Measurements from ENCODE around the gene ZMYND11.

The ZMYND11 gene

DNA sequence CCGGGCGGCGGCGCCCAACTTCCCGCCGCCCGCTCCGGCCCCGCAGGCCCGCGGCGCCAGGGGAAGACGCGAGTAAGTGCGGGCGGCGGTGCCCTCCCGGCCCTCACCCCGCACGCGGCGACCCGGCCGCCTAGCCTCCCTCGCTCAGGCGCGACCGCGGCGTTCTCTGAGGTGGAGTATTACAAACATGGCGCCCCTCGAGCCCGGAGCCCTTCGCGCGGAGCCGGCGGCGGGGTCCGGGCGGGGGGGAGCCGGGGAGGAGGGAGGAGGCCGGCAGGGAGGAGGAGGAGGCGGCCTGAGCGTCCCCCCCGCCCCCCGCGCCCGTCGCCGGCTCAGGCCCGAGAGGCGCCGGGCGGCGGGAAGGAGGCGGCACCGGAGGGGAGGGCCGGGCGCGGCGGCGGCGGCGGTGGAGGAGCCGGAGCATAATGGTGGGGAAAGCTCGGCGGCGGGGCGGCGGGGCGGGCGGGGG, at the start of gene ZMYND11:
TSS of gene ZMYND11 (plus strand) at position 324 of the 469 bp plus-strand sequence. CDS start 44,558 bp downstream, outside the sequence.
- peak; percentile 68 for DNase-seq

DNA sequence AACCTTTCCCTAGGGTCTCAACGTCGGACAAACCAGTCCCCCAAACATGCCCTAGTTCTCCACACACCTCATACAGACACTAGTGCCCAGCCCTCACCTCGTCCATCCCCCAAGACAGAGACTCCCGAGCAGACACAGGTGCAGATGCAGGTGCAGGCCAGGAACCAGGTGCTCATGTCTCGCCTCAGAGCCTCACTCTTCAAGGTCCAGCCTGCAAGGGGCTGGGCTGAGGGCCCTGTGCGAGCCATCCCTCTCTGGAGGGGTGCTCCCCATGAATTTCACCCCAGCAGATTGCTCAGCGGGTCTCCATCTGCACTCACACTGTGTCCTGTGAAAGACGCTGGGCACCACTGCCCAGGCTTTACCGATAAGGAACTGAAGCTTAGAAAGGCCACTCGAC, 49.2 kb upstream of the ZMYND11 start:
- no peak for DNase-seq

- no peak for DNase-seq
Measured at GRCh38 chr10:87177-88080, 47.8 kb upstream of the ZMYND11 start.

- no peak for DNase-seq
Measured at GRCh38 chr10:88253-88652, 47.0 kb upstream of the ZMYND11 start.

DNA sequence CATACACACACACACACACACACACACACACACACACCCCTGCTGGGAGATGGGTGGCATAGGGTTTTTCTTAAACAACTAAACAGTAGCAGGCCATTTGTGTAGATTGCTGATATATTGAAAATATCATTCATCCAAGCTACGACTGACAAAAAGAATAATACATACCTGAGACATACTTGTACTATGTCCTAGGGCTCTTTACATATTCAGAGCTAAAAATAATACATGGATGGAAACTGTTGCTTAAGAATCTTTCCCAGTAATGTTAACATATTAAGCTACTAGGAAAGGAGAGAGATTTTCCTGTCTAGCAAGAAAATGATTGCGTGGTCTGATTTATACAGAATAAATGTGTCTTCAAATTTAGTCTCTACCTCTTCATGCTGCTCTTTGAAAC, 46.0 kb upstream of the ZMYND11 start:
- DNase-seq, result no peak

GRCh38 chr10:90161-90560, 45.1 kb upstream of the ZMYND11 start:
- no peak for DNase-seq

GRCh38 chr10:91313-91712, 43.9 kb upstream of the ZMYND11 start:
- no peak for DNase-seq

- DNase-seq, result no peak
Measured at GRCh38 chr10:92153-92552, 43.1 kb upstream of the ZMYND11 start.

DNA sequence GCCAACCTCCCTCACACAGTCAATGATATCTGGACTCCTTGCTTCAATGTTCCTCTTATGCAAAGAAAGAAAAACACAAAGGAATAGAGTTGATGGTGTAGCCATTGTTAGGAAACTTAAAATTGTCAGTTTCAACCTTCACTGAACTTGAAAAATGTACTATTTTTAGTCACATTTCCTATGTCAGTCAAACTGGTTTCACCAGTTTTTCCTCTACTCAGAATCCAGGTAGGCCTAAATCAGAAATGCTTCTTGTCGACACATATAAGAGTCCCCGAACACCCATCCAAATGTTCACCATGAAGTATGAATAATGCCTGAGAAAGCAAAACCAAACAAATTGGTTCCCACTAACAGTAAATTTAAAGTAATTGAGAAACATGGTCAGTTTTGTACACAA, 42.4 kb upstream of the ZMYND11 start:
- DNase-seq, result no peak

DNA sequence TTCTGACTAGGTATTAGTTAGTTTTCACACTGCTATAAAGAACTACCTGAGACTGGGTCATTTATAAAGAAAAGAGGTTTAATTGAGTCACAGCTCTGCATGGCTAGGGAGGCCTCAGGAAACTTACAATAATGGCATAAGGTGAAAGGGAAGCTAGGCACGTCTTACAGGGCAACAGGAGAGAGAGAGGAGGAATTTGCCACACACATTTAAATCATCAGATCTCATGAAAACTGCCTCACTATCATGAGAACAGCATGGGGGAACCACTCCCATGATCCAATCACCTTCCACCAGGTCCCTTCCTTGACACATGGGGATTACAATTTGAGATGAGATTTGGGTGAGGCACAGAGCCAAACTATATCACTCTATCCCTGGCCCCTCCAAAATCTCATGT, 40.6 kb upstream of the ZMYND11 start:
- DNase-seq, result no peak

DNA sequence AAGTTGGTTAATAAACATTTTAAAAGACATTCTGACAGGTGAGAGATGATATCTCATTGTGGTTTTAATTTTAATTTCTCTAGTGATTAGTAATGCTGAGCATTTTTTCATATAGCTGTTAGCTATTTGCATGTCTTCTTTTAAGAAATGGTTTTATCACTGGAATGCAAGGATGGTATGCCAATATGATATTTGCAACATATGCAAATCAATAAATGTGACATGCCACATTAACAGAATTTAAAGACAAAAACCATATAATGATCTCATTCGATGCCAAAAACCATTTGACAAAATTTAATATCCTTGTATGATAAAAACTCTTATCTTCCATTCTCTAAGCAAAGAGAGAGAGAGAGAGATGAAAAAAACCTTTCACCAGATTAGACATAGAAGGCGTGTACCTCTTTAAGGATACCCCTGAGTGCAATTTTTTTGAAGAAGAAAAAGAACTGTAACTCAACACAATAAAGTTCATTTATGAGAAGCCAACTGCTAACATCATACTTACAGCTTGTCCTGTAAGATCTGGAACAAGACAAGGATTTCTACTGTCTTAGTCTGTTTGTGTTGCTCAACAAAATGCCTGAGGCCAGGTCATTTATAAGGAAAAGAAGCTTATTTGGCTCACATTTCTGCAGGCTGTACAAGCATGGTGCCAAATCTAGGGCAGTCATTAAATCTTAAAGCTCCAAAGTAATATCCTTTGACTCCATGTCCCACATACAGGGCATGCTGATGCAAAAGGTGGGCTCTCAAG, 39.7 kb upstream of the ZMYND11 start:
- no peak for DNase-seq

DNA sequence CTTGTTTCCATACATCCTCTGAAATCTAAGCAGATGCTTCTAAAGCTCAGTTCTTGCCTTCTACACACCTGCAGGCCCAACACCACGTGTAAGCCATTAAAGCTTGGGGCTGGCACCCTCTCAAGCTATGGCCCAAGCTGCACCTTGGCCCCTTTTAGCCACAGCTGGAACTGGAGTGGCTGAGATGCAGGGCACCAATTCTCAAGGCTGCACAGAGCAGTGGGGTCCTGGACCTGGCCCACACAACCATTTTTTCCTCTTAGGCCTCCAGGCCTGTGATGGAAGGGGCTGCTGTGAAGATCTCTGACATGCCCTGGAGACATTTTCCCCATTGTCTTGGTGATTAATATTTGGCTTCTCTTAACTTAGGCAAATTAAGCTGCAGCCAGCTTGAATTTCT, 38.8 kb upstream of the ZMYND11 start:
- no peak for DNase-seq

- no peak for DNase-seq
Measured at GRCh38 chr10:104416-104815, 30.8 kb upstream of the ZMYND11 start.

GRCh38 chr10:104862-105565, 30.2 kb upstream of the ZMYND11 start:
- no peak for DNase-seq

- no peak for DNase-seq
Measured at GRCh38 chr10:105806-106205, 29.4 kb upstream of the ZMYND11 start.

DNA sequence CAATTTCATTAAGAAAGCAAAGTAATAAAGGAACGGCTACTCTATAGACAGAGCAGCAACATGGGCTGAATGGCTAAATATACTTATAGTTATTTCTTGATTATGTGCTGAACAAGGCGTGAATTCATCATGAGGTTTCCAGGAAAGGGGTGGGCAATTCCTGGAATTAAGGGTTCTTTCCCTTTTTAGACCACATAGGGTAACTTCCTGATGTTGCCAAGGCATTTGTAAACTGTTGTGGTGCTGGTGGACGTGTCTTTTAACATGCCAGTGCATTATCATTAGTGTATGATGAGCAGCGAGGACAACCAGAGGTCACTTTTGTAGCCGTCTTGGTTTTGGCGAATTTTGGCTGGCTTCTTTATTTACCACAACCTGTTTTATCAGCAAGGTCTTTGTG, 28.5 kb upstream of the ZMYND11 start:
- no peak for DNase-seq

- DNase-seq, result no peak
Measured at GRCh38 chr10:112246-112645, 23.0 kb upstream of the ZMYND11 start.

- no peak for DNase-seq
Measured at GRCh38 chr10:124874-125273, 10.4 kb upstream of the ZMYND11 start.

DNA sequence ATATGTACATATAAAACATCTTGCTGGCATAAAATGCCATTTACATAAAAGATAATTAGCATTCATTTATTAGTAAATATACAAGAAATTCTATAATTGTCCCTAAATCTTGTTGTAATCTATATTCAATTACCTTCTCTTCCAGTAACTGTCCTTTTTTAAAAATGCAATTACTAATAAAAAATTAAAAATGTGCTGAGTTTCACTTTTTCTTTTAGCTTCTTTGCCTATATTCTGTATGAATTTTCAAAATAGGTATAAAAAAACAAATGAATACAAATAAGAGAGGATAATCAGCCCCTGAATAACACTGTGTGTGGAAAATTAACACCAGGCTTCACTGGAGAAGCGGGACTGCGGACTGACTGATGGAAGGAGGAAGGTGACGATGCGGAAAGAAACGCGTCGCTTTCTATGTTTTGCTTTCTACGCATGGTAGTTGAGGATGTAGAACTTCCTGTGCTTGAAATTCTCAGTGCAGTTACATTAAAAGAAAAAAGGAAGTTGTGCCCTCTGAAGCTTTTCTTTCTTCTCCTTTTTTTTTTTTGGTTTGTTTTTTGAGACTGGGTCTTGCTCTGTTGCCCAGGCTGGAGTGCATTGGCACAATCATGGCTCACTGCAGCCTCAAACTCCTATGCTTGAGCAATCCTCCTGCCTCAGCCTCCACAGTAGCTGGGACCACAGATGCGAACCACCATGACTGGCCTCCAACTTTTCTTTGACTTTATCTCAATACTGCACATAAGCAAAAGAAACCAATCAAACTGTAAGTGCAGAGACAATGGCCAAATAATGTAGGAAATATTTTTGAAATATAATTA, 7.4 kb upstream of the ZMYND11 start:
- DNase-seq, result peak; percentile 29

- no peak for DNase-seq
Measured at GRCh38 chr10:129810-130209, 5.4 kb upstream of the ZMYND11 start.

GRCh38 chr10:132946-133898, 2.0 kb upstream of the ZMYND11 start:
- no peak for DNase-seq
